ENCODE measurements around the gene PDZRN3.

DNA sequence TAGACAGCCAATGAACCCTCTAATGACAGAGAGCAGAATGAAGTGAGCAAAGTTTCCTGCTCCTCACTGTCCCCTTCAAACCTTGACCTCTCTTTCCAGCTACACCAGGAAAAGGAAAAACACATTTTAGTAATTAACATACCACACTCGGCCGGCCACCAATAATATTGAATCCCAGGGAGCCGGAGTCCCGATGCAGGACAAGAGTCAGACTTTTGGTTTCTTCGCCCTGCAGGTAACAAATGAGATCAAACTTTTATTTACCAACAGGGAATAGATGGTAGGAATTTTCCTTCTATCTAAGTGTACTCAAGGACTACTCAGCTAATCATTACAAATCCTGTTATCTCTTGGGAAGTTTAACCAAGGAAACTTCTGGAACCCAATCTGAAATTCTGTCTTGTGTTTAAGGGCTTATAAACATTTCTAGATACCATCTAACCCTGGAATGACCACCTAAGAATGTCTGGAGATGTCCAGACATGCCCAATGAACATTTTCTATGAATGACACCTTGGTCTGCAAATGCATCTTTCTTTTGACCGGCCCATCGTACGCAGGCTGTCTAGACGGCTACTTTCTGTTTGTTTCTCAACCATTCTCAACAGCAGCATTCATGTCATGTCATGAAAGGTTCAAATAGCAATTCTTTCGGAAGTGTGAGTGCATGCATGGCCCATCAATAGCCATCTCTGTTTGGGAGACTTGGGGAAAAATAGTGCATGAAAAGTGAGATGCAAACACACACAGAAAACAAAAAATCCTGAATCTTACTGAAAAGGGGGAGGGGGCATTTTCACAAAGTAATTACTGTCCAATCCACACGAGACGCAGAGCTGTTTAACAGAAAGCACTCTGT is 16.1 kb downstream of the PDZRN3 start:
- no peak for TF ChIP-seq EZH2phosphoT487 (IDR thresholded peaks at IDR 0.05; ENCODE audit: insufficient read depth, low read depth)
- TF ChIP-seq EZH2 (IDR thresholded peaks at IDR 0.05; ENCODE audit: insufficient read depth, poor library complexity, severe bottlenecking) = no peak
